Measurements from ENCODE around the gene CLDN5.
"Not testable (repeated sequence)": the region's sequence is repeated elsewhere in the genome, so short reads cannot be mapped to it uniquely, and the experiment has no call there.

CLDN5 gene

GRCh38 chr22:19547620-19548019 lies 23.4 kb upstream of the CLDN5 start:
- DNase-seq = no peak

- no peak for DNase-seq
These were observed 22.5 kb upstream of the CLDN5 start for GRCh38 chr22:19546680-19547079.

- no peak for DNase-seq
These were observed 21.7 kb upstream of the CLDN5 start for GRCh38 chr22:19545935-19546207.

GRCh38 chr22:19543970-19544708 lies 19.9 kb upstream of the CLDN5 start:
- no peak for DNase-seq

GRCh38 chr22:19540394-19540793 lies 16.2 kb upstream of the CLDN5 start:
- DNase-seq = no peak

- no peak for DNase-seq
These were observed 13.8 kb upstream of the CLDN5 start for GRCh38 chr22:19537941-19538488.

GRCh38 chr22:19536564-19536963 lies 12.4 kb upstream of the CLDN5 start:
- no peak for DNase-seq

- no peak for DNase-seq
These were observed 10.8 kb upstream of the CLDN5 start for GRCh38 chr22:19535001-19535400.

- no peak for DNase-seq
These were observed 9.6 kb upstream of the CLDN5 start for GRCh38 chr22:19533857-19534256.

GRCh38 chr22:19533049-19533626 lies 8.9 kb upstream of the CLDN5 start:
- DNase-seq = no peak

- DNase-seq = not testable (repeated sequence)
These were observed 7.1 kb upstream of the CLDN5 start for GRCh38 chr22:19531327-19531726.

GRCh38 chr22:19530751-19531150 lies 6.5 kb upstream of the CLDN5 start:
- DNase-seq = no peak

- DNase-seq = no peak
These were observed 5.6 kb upstream of the CLDN5 start for GRCh38 chr22:19529811-19530210.

- DNase-seq = no peak
These were observed 3.7 kb upstream of the CLDN5 start for GRCh38 chr22:19527861-19528417.

- no peak for DNase-seq
These were observed 3.1 kb upstream of the CLDN5 start for GRCh38 chr22:19527321-19527721.

GRCh38 chr22:19526702-19527111 lies 2.5 kb upstream of the CLDN5 start:
- DNase-seq = no peak

- no peak for DNase-seq
These were observed 2.0 kb upstream of the CLDN5 start for GRCh38 chr22:19526076-19526701.

- no peak for DNase-seq
These were observed 1.5 kb upstream of the CLDN5 start for GRCh38 chr22:19525666-19526065.

GRCh38 chr22:19525116-19525660 lies 978 bp upstream of the CLDN5 start:
- DNase-seq = no peak

GRCh38 chr22:19523240-19524169 lies 705 bp downstream of the CLDN5 start:
- peak in 1 of 2 experiments; percentile 60 for DNase-seq

- DNase-seq = no peak
These were observed 1.4 kb downstream of the CLDN5 start for GRCh38 chr22:19522881-19523239.

GRCh38 chr22:19522190-19522880 lies 1.9 kb downstream of the CLDN5 start:
- no peak for DNase-seq
